CD4-positive, alpha-beta T cell (primary cell): ENCODE results near the gene VEZF1. TPM values are rescaled to one million over a fixed set of nuclear protein-coding genes. Genes with fewer than 3 reads are reported as not detected.

Experiments
- ATAC-seq: fragments of 200-7000 bp; cut with Tn5 transposase; one replicate; pipeline ENCODE4 v1.10.0; 2022; ENCODE audit warnings: mild to moderate bottlenecking; ENCODE audit not compliant: poor library complexity
- CTCF ChIA-PET: fragments of 350-600 bp; sonication (Branson Sonifier 250); formaldehyde crosslinking; loops from one replicate; lab custom pipeline; 2021; ENCODE audit warnings: antibody characterized with exemption, inconsistent platforms; lab: Charles Lee
- POLR2A ChIA-PET: fragments of 350-600 bp; sonication (Branson Sonifier 250); formaldehyde crosslinking; loops from one replicate; lab custom pipeline; 2021; ENCODE audit warnings: antibody characterized with exemption, inconsistent platforms; lab: Charles Lee
- DNase-seq, 14 experiments: peaks; one replicate each; pipeline ENCODE4 v3.0.0-alpha.2; 2013 to 2020; ENCODE audit warnings: mixed read lengths in 2 of 14
- H3K27ac ChIP-seq, 2 donors: one replicate each; pipeline versions ENCODE4 v1.5.1 to v1.7.0; 2013; ENCODE audit warnings: low read length in 2 of 2, low read depth in 1 of 2, mild to moderate bottlenecking in 1 of 2
- H3K27me3 ChIP-seq, 2 experiments: 1 replicate in 1 of 2; 2 replicates in 1 of 2; pipeline versions ENCODE4 v1.6.1 to v1.7.0; 2013; ENCODE audit warnings: low read length in 2 of 2, control low read depth in 1 of 2, mild to moderate bottlenecking in 1 of 2, moderate library complexity in 1 of 2; ENCODE audit not compliant: insufficient read depth in 2 of 2, control insufficient read depth in 1 of 2
- H3K36me3 ChIP-seq: one replicate; pipeline ENCODE4 v1.6.1; 2013; ENCODE audit warnings: low read length, control low read depth; ENCODE audit not compliant: insufficient read depth
- H3K4me1 ChIP-seq: one replicate; pipeline ENCODE4 v1.6.1; 2013; ENCODE audit warnings: low read length, control low read depth; ENCODE audit not compliant: insufficient read depth
- H3K4me3 ChIP-seq: one replicate; pipeline ENCODE4 v1.5.1; 2013; ENCODE audit warnings: mild to moderate bottlenecking, low read length, moderate library complexity
- H3K9me3 ChIP-seq, 2 experiments: 1 replicate in 1 of 2; 2 replicates in 1 of 2; pipeline versions ENCODE4 v1.6.1 to v1.7.0; 2013; ENCODE audit warnings: low read length in 2 of 2, mild to moderate bottlenecking in 2 of 2, control low read depth in 1 of 2, moderate library complexity in 1 of 2; ENCODE audit not compliant: control insufficient read depth in 1 of 2, insufficient read depth in 1 of 2
- H3K27ac Mint-ChIP-seq: one replicate; pipeline ENCODE4 v1.8.0; 2020; ENCODE audit warnings: mixed read lengths
- H3K27me3 Mint-ChIP-seq: one replicate; pipeline ENCODE4 v1.8.0; 2021; ENCODE audit warnings: mixed read lengths
- H3K36me3 Mint-ChIP-seq: one replicate; pipeline ENCODE4 v1.8.0; 2021; ENCODE audit warnings: low read depth, mixed read lengths
- H3K4me1 Mint-ChIP-seq: one replicate; pipeline ENCODE4 v1.8.0; 2021; ENCODE audit warnings: low read depth, mixed read lengths
- H3K4me3 Mint-ChIP-seq: one replicate; pipeline ENCODE4 v1.8.0; 2020; ENCODE audit warnings: mild to moderate bottlenecking, mixed read lengths
- H3K9me3 Mint-ChIP-seq: one replicate; pipeline ENCODE4 v1.8.0; 2020; ENCODE audit warnings: mixed read lengths
- intact Hi-C, 2 experiments: fragments of 100-400 bp; cut with DNase I in 1 of 2; cut with micrococcal nuclease in 1 of 2; formaldehyde crosslinking; loops; one replicate each; pipeline versions ENCODE4 v1.15.1 to v1.9.0; 2023 to 2025; cut with DNase I, micrococcal nuclease
- total RNA-seq, 174 experiments: library from RNA in 2 of 174; stranded (reverse) in 2 of 174; gene quantifications; one replicate each; pipeline ENCODE4 v1.2.3 and lab custom pipeline; 2021 to 2026
- TF ChIP-seq, protein P1 (sequence below): fragments of 200-600 bp; IDR thresholded peaks from one replicate; pipeline ENCODE4 v1.8.0; 2022; ENCODE audit warnings: antibody characterized with exemption, mild to moderate bottlenecking

VEZF1 gene
- total RNA-seq, 2 experiments from 2014 or later: 41.6 to 41.7 TPM

DNA sequence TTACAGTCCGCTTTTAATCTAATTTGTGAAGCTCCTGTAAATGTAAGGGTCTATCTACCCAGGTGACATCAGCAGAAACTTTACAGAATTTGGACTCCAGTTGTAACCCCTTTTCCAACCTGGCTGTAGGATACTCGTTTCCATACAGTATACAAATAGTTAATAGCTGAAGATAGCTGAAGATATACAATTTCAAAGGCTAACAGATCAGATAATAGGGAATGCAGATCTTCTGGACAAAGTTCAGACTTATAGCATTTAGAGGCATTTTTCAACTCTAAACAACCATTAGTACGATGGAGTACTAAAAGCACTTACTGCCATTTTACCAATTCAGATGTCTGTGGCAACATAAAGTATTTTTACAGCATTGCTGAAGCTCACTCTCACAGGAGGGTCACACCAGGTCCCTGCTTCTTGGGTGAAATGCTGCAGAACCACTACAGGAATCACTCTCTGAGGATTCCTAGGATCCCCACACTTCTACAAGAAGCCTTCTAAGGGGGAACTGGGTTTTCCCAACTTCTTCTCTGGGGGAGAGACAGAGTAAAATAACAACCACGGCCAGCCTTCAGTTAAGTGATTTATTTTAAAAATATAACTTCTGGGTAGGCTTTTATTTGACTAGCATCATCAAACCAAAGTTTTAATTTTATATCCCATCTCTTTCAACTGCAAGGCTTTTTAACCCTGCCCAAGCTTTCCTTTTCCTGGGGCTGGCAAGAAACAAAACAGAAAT, 2.9 kb downstream of the VEZF1 start:
- Mint-ChIP-seq H3K9me3 (no peaks in the 10 kb centered on the region), H3K36me3 (peaks cover 75% of the 10 kb centered on the region), H3K27ac (peak overlapping the region; percentile 76), H3K4me3 (peak overlapping the region; percentile 76), H3K27me3 (no peaks in the 10 kb centered on the region), H3K4me1 (peaks cover 86% of the 10 kb centered on the region)
- intact Hi-C loops: loop anchor here (5.0 kb wide), 3 partner anchors 33 to 367 kb away; partner anchors contain the start of genes DYNLL2 (in 1 of the 2) and SUPT4H1 (in 1 of the 2)
- TF ChIP-seq, protein P1, sequence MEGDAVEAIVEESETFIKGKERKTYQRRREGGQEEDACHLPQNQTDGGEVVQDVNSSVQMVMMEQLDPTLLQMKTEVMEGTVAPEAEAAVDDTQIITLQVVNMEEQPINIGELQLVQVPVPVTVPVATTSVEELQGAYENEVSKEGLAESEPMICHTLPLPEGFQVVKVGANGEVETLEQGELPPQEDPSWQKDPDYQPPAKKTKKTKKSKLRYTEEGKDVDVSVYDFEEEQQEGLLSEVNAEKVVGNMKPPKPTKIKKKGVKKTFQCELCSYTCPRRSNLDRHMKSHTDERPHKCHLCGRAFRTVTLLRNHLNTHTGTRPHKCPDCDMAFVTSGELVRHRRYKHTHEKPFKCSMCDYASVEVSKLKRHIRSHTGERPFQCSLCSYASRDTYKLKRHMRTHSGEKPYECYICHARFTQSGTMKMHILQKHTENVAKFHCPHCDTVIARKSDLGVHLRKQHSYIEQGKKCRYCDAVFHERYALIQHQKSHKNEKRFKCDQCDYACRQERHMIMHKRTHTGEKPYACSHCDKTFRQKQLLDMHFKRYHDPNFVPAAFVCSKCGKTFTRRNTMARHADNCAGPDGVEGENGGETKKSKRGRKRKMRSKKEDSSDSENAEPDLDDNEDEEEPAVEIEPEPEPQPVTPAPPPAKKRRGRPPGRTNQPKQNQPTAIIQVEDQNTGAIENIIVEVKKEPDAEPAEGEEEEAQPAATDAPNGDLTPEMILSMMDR: no peak
- no peak overlapping the region for H3K4me3 ChIP-seq
- no peaks in the 10 kb centered on the region for H3K27me3 ChIP-seq
- no peaks in the 10 kb centered on the region for H3K9me3 ChIP-seq
- DNase-seq (no peak), ATAC-seq (no peak)
- peaks cover 29% of the 10 kb centered on the region for H3K36me3 ChIP-seq
- ChIA-PET POLR2A (interaction anchor here (0.6 to 3.6 kb wide), 5 partner anchors 8 to 29 kb away, joined by 3 to 26 read pairs (median 5); partner anchors contain the start of genes CUEDC1 and SRSF1), CTCF (interaction anchor here (0.9 to 2.1 kb wide), 6 partner anchors 10 to 93 kb away, joined by 3 to 8 read pairs (median 6); partner anchors contain the start of genes CUEDC1 and SRSF1)
- peak overlapping the region in 1 of 2 donors; percentile 3 for H3K27ac ChIP-seq
- H3K4me1 ChIP-seq: peaks cover 32% of the 10 kb centered on the region

DNA sequence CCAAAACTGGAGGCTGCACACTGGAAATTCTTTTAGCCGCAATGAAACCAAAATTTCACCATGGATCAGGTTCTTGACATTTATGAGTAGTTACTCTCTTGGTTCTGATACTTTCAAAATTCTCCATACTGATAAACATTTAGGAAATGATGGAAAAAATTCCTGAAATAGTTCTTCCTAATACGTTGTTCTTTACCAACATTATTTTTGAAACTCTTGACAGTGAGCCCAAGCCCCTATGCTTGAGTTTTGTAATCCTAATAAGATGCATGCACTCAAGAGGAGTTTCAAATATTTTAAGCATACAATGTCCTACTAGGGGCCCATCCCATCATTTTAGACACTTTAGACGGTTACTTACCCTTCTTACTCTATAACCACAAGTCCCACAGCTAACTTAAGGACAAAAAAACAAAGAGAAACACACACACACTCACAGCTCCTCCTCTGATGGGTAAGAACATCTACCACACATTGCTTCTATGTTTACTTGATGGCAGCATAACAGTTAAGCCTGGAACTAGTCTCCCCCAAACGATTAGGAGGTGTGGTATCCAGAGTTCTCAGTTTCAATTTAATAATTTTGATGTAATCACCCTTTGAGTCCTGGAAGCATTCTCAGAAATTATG, 3.7 kb downstream of the VEZF1 start:
- peak overlapping the region; percentile 76 for H3K4me3 Mint-ChIP-seq
- ChIA-PET CTCF (interaction anchor here (0.9 to 1.6 kb wide), 3 partner anchors 9 to 22 kb away, joined by 3 to 8 read pairs (median 4); partner anchors contain the start of gene SRSF1), POLR2A (interaction anchor here (0.6 to 3.6 kb wide), 3 partner anchors 9 to 22 kb away, joined by 3 to 26 read pairs (median 12); partner anchors contain the start of gene SRSF1)
- Histone ChIP-seq H3K4me1 (peaks cover 32% of the 10 kb centered on the region), H3K36me3 (peaks cover 36% of the 10 kb centered on the region), H3K9me3 (no peaks in the 10 kb centered on the region), H3K4me3 (no peak overlapping the region), H3K27ac (no peak overlapping the region), H3K27me3 (no peaks in the 10 kb centered on the region)
- H3K4me1 Mint-ChIP-seq: peaks cover 79% of the 10 kb centered on the region
- DNase-seq (no peak), ATAC-seq (no peak)
- intact Hi-C loops: no loop called here
- TF ChIP-seq, protein P1: no peak
- H3K36me3 Mint-ChIP-seq: peaks cover 83% of the 10 kb centered on the region
- H3K27ac Mint-ChIP-seq: peak overlapping the region; percentile 76
- no peaks in the 10 kb centered on the region for H3K9me3 Mint-ChIP-seq
- H3K27me3 Mint-ChIP-seq: no peaks in the 10 kb centered on the region

DNA sequence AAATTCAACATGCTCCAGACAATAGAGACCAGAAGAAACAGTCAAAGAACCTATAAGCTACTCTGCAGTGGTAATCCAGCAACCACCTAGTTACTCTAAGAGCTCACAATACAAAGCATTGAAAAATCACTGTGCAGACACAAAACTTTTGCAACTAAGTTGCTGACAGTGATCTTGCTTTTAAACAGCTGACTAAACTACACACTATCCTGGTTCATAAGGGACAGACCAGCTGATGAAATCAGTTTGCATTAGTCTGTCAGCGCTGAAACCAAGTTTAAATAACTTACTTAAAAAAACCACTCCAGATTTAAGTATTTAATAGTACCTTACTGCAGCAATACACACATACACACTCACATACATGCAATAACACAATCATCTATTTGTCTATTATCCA, 4.6 kb downstream of the VEZF1 start:
- DNase-seq: no peak
- peak overlapping the region; percentile 61 for H3K4me3 Mint-ChIP-seq
- no peaks in the 10 kb centered on the region for H3K27me3 Mint-ChIP-seq
- ChIA-PET POLR2A (interaction anchor here (2.0 kb wide), 1 partner anchor 24 kb away, joined by 8 read pairs; the partner anchor contains the start of gene SRSF1), CTCF (interaction anchor here (1.6 kb wide), 1 partner anchor 16 kb away, joined by 8 read pairs; no protein-coding TSS in a partner anchor)
- Histone ChIP-seq H3K4me1 (peaks cover 25% of the 10 kb centered on the region), H3K27ac (no peak overlapping the region), H3K9me3 (no peaks in the 10 kb centered on the region), H3K27me3 (no peaks in the 10 kb centered on the region), H3K36me3 (peaks cover 44% of the 10 kb centered on the region), H3K4me3 (no peak overlapping the region)
- intact Hi-C loops: no loop called here
- TF ChIP-seq, protein P1: no peak
- peaks cover 70% of the 10 kb centered on the region for H3K4me1 Mint-ChIP-seq
- peaks cover 86% of the 10 kb centered on the region for H3K36me3 Mint-ChIP-seq
- H3K27ac Mint-ChIP-seq: peak overlapping the region; percentile 76
- ATAC-seq: no peak
- no peaks in the 10 kb centered on the region for H3K9me3 Mint-ChIP-seq
